ENCODE results near the gene ZNF324. TPM values are rescaled to one million over a fixed set of nuclear protein-coding genes. Genes with fewer than 3 reads are reported as not detected.

Gene ZNF324
- total RNA-seq, 1 experiment from 2014 or later: 12.7 TPM

DNA sequence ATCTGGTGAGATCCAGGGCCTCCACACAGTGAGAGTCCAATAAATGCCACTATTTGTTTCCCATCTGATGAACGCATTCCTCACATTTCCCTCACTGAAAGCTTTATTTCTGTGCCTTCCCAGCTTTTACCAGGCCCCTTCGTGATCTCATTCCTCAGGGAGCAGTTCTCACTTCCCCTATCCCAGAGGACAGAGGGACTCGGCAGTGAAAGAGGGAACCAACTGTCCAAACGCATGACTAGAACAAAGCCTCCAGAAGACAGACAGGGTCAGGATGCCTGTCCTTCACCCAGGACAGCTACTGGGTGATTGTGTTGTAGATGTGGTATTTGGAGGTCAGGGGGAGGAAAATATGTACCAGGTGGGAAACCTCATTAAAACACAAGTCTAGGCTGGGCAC is 54.8 kb downstream of the ZNF324 start:
- peaks cover 6% of the 10 kb centered on the region; the same call in 1 of the 2 replicates for H3K4me1 ChIP-seq (ENCODE audit: insufficient read depth, low read length)
- H2AFZ ChIP-seq (ENCODE audit: low read length): no peak overlapping the region
- no peak overlapping the region for H3K4ac ChIP-seq (ENCODE audit: low read depth, low read length)
- H3K36me3 Mint-ChIP-seq (ENCODE audit: insufficient read depth in 1 of 3, low read depth in 3 of 3): peaks cover 2 to 7% (median 4%) of the 10 kb centered on the region in 3 experiments; a peak in 6 of 7 replicates
- no peak overlapping the region for H2BK15ac ChIP-seq (ENCODE audit: low read depth, low read length)
- H3K27me3 Mint-ChIP-seq (ENCODE audit: low read depth): no peaks in the 10 kb centered on the region
- DNase-seq: peak; percentile 30
- H4K20me1 ChIP-seq (ENCODE audit: control insufficient read depth, insufficient read depth, insufficient read length): no peaks in the 10 kb centered on the region
- peaks cover 0 to 3% of the 10 kb centered on the region in 2 experiments; a peak in 1 of 5 replicates for H3K9me3 Mint-ChIP-seq
- H4K5ac ChIP-seq (ENCODE audit: insufficient read length, low read depth, low read length): no peak overlapping the region
- H4K91ac ChIP-seq (ENCODE audit: insufficient read length, low read depth, low read length): no peak overlapping the region
- no peaks in the 10 kb centered on the region for H3K27me3 ChIP-seq (ENCODE audit: insufficient read depth, low read length)
- no peak overlapping the region for H3K56ac ChIP-seq (ENCODE audit: insufficient read length, low read depth, low read length)
- H3K9me3 ChIP-seq (ENCODE audit: control insufficient read depth, low read depth, low read length): no peaks in the 10 kb centered on the region
- no peak overlapping the region for H3K9ac ChIP-seq (ENCODE audit: extremely low read depth, insufficient read length, low read length)
- H2BK20ac ChIP-seq (ENCODE audit: low read depth, low read length, poor library complexity, severe bottlenecking): no peak overlapping the region
- H3K23ac ChIP-seq (ENCODE audit: insufficient read length, low read depth, low read length): no peak overlapping the region
- no peak overlapping the region for H2BK5ac ChIP-seq (ENCODE audit: insufficient read length, low read length)
- H2BK12ac ChIP-seq (ENCODE audit: insufficient read length, low read depth, low read length): no peak overlapping the region
- TF ChIP-seq, protein P1, sequence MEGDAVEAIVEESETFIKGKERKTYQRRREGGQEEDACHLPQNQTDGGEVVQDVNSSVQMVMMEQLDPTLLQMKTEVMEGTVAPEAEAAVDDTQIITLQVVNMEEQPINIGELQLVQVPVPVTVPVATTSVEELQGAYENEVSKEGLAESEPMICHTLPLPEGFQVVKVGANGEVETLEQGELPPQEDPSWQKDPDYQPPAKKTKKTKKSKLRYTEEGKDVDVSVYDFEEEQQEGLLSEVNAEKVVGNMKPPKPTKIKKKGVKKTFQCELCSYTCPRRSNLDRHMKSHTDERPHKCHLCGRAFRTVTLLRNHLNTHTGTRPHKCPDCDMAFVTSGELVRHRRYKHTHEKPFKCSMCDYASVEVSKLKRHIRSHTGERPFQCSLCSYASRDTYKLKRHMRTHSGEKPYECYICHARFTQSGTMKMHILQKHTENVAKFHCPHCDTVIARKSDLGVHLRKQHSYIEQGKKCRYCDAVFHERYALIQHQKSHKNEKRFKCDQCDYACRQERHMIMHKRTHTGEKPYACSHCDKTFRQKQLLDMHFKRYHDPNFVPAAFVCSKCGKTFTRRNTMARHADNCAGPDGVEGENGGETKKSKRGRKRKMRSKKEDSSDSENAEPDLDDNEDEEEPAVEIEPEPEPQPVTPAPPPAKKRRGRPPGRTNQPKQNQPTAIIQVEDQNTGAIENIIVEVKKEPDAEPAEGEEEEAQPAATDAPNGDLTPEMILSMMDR (conservative IDR thresholded peaks at IDR 0.05): no peak
- H3K4me3 Mint-ChIP-seq: peak overlapping the region in 1 of 2 experiments; percentile 63; a peak in 1 of 5 replicates
- peaks cover 19% of the 10 kb centered on the region for H3K23me2 ChIP-seq (ENCODE audit: insufficient read length, low read depth, low read length, poor library complexity, severe bottlenecking)
- H3K79me1 ChIP-seq (ENCODE audit: insufficient read depth, low read depth, low read length, poor library complexity, severe bottlenecking): no peaks in the 10 kb centered on the region
- H3K18ac ChIP-seq (ENCODE audit: insufficient read length, low read depth, low read length): no peak overlapping the region
- H2AK5ac ChIP-seq (ENCODE audit: insufficient read length, low read length): no peak overlapping the region
- no CpG with 5 or more reads among the region's 4 CpGs for WGBS (ENCODE audit: extremely low coverage, insufficient read length, low lambda C conversion rate)
- no peak overlapping the region for H3T11ph ChIP-seq (ENCODE audit: low read length)
- H3K4me1 Mint-ChIP-seq: peaks cover 42% of the 10 kb centered on the region in 2 experiments
- peaks cover 2% of the 10 kb centered on the region; the same call in 1 of the 2 replicates for H3K79me2 ChIP-seq (ENCODE audit: insufficient read depth, low read length)
- peak overlapping the region in 2 of 3 experiments; percentile 46 to 64; a peak in 3 of 7 replicates for H3K27ac Mint-ChIP-seq
- no peak overlapping the region for H3K14ac ChIP-seq (ENCODE audit: insufficient read depth, low read length)
- no peak overlapping the region for H3K4me2 ChIP-seq (ENCODE audit: insufficient read depth, insufficient read length, low read length)
- no peak overlapping the region for H4K8ac ChIP-seq (replicated peaks; ENCODE audit: insufficient read length, low read depth, low read length)
- H2BK120ac ChIP-seq (ENCODE audit: low read depth, low read length, poor library complexity, severe bottlenecking): no peak overlapping the region
- H3K27ac ChIP-seq (ENCODE audit: insufficient read length, low read depth, low read length): no peak overlapping the region

Data from H9 (cell line).